NCI-H1930 (cell line): ENCODE measurements around the gene CNGB1.
"Not testable (repeated sequence)": the region's sequence is repeated elsewhere in the genome, so short reads cannot be mapped to it uniquely, and the experiment has no call there.

Experiments
- DNase-seq, 2 experiments: peaks; one replicate each; lab custom pipeline; 2025; lab: John Stamatoyannopoulos, UW

The CNGB1 gene

DNA sequence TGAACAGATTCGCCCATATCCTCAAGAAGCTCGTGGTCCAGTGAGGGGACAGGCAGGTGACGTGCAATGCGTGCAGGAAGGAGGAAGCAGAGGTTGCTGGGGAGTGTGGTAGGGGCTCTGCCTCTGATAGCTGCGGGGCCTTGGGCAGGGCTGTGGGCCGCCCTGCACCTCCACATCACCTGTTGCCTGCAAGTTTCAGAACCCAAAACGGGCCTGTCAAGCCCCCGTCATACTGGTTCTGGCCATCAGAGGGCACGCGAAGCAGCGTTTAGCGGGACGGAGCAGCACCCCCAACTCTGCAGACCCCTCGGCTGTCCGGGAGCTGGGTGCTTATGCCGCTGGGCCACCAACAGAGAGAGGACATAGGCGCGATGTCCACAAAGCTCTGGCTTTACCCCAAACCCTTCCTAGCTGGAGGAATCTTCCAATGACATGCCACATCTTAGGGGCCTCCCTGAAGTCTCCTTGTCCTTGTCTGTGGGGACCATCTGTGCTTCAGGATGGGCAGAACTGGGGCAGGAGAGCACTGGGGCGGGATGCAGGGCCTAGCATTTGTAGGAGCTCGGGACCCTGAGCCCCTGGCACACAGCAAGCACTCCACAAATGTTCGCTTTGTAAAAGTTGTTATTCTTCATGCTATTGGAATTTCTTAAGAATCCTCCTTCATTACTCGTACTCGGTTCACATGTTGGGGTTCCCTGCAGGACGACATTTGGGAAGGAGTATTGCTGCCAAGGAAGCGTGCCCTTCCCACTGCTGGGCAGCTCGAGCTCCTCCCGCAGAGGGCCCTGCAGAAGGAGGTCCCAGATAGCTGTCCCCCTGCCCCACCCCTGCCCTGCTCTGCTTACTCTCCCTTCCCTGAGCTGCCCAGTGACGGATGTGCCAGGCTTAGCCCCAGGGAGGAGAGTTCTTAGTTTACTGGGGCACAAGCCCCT lies 64.3 kb downstream of the CNGB1 start:
- no peak for DNase-seq

DNA sequence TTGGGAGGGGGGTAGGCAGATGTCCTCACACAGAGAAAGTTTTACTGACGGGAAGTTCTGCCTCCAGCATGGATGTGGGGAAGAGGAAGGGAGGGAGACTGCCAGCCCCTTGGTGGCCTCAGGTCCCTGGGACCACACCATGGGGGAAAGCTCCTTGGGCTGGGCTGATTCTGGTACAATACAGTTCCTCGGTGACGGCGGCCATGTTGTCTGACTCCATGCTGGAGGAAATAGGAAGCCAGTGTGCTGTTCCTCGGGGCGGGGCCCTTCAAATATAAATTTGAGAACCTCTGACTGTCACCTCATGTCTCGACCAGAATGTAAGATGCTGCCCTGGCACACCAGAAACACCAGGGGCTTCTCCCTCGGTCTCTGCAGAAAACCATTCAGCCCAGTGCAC lies 66.8 kb downstream of the CNGB1 start:
- no peak for DNase-seq

DNA sequence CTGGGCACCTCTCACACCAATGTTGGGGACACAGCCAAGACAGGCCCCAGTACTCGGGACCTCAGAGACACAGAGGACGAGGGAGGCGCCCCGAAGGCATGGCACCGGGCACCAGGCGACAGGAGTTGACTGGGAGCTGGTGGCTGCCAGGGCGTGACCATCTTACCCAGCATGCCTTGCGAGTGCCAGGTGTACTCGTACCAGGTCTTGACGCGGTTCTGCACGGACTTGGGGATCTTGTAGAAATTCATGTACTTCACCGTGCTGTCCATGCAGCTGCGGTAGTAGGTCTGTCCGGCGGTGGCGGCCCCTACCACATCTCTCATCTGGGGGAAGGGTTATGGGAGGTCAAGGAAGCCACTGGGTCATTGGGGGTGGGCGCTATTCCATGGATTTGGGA lies 67.3 kb downstream of the CNGB1 start:
- DNase-seq = no peak

- no peak for DNase-seq
These were observed 69.4 kb downstream of the CNGB1 start for GRCh38 chr16:57901480-57902069.

GRCh38 chr16:57900796-57901479 lies 70.0 kb downstream of the CNGB1 start:
- no peak for DNase-seq

- peak in 1 of 2 experiments; percentile 4 for DNase-seq
These were observed 70.9 kb downstream of the CNGB1 start for GRCh38 chr16:57899771-57900661.

DNA sequence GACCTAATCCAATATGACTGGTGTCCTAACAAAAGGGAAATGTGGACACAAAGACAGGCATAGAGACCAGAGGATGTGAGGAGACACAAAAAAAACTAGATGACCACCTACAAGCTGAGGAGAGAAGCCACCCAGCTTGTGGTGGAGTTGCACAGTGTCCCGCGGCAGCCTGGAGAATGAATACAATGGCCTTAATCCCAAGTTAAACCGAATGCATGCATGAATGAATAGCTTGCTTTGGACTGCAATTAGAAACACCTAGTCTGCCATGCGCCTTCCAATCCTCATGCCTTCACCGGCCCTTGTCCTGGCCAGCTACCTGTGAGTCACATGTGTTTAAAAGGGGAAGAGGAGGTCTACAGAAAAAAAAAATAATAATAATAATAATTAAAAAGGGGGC lies 72.0 kb downstream of the CNGB1 start:
- DNase-seq = no peak

- DNase-seq = no peak
These were observed 72.9 kb downstream of the CNGB1 start for GRCh38 chr16:57897996-57898395.

- DNase-seq = no peak
These were observed 73.7 kb downstream of the CNGB1 start for GRCh38 chr16:57897053-57897784.

DNA sequence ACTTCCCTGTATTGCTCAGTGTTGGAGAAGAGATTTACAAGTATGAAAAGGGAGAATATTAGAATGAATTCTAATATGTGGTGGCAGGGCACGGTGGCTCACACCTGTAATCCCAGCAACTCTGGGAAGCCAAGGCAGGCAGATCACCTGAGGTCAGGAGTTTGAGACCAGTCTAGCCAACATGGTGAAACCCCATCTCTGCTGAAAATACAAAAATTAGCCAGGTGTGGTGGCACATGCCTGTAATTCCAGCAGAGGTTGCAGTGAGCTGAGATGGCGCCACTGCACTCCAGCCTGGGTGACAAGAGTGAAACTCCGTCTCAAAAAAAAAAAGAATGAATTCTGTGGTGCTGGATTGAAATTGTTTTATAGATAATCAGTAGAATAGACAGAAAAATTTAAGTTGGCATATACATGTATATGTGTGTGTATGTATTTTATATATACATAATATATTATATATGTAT lies 75.8 kb downstream of the CNGB1 start:
- not testable (repeated sequence) for DNase-seq

- no peak for DNase-seq
These were observed 76.4 kb downstream of the CNGB1 start for GRCh38 chr16:57894390-57895080.

GRCh38 chr16:57893559-57894389 lies 77.2 kb downstream of the CNGB1 start:
- no peak for DNase-seq

GRCh38 chr16:57893217-57893558 lies 77.7 kb downstream of the CNGB1 start:
- no peak for DNase-seq

DNA sequence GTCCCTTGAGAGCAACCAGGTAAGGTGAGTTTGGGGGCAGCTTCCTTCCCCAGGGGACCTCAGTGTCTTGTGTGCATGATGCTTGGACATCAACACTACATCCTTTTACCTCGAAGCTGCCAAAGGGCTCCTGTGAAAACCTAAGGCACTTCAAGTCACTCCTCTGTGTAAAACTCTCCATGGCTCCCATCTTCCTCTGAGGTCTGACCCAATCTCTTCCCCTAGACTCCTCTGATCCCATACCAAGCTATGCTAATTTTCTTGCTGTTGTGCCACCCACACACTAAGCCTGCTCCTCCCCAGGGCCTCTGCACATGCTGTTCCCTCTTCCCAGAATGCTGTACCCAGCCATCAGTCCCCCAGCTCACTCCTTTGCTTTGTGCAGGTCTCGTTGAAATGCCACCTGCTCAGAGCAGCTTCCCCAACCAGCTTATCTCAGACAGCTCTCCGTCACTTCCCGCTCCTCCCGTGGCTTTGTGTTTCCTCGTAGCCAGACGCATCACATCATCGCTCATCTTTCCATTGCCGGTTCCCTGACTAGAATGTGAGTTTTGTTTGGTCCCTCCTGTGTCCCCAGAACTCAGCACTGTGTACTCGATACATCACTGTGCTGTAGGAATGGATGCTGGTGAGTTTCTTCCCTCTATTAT lies 78.4 kb downstream of the CNGB1 start:
- no peak for DNase-seq

- DNase-seq = no peak
These were observed 78.9 kb downstream of the CNGB1 start for GRCh38 chr16:57892041-57892440.

DNA sequence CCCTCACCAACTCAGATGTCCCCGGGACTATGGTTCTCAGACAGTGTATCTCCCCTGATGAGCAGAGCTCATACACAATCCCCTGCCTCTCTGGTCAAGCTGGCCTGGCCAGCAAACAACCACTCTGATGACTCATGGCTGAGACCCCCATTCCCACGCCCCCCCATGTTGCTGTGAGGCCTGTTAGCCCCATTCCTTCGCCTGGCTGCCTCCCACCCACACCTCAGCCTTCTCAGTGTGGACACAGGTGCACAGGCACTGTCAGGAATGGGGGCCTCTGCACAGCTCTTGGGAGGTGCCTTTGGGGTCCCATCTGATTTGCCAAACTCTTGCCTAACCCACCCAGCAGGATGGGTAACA lies 80.2 kb downstream of the CNGB1 start:
- no peak for DNase-seq

DNA sequence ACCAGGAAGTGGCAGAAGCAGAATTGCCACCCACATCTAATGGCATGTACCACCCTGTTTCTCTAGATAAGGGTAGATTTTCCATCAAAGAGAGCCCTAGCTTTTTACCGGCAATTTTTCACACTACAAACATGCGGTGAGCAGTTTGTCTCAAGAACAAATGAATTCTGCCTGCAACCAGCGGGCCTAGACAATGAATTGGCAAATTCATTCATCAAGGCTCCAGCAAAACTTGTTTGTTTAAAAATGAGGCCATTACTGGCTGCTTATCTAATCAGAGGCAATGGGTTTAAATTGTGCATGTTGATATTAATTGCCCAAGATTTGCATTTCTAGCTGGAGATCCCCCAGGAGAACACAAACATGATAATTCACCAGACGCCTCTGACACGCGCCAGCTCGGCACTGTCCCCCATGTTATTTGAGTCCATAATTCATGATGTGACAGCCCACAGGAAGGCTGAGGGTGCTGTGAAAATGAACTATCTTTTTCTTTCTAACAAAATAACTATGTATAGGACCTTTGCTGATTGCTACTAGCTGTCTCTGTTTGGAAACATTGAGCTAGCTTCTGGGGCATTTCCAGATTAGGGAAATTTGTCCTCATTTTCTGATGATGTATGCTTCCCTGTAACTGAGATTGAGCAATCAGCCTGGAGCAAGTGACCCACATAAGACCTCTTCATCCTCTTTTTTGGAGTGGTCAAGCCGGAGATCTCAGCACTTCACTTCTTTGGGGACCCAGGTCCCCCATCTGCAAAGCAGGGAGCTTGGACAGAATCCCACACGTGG lies 80.8 kb downstream of the CNGB1 start:
- DNase-seq = no peak

GRCh38 chr16:57889522-57889921 lies 81.4 kb downstream of the CNGB1 start:
- DNase-seq = no peak
